ENCODE measurements around the gene PUS7L. TPM values are rescaled to one million over a fixed set of nuclear protein-coding genes. Genes with fewer than 3 reads are reported as not detected.
"Not testable (repeated sequence)": the region's sequence is repeated elsewhere in the genome, so short reads cannot be mapped to it uniquely, and the experiment has no call there.

PUS7L gene
- total RNA-seq, 1 donor from 2014 or later = 12.6 TPM

GRCh38 chr12:43696154-43696553 is 62.4 kb downstream of the PUS7L start:
- DNase-seq (ENCODE audit: low read depth) (no peak), FAIRE-seq (no peak)
- Histone ChIP-seq H3K4me3 (ENCODE audit: low read depth, low read length) (no peak overlapping the region), H3K27me3 (ENCODE audit: control insufficient read depth, insufficient read depth, low read length) (no peaks in the 10 kb centered on the region), H3K36me3 (ENCODE audit: control insufficient read depth, insufficient read depth, low read length) (no peaks in the 10 kb centered on the region)
- no peak for TF ChIP-seq CTCF (IDR thresholded peaks at IDR 0.05; ENCODE audit: insufficient read depth, low read length, severe bottlenecking)

- H3K4me3 ChIP-seq (ENCODE audit: low read depth, low read length) = no peak overlapping the region
- TF ChIP-seq CTCF (IDR thresholded peaks at IDR 0.05; ENCODE audit: insufficient read depth, low read length, severe bottlenecking) = no peak
- no peak for DNase-seq (ENCODE audit: low read depth)
- H3K27me3 ChIP-seq (ENCODE audit: control insufficient read depth, insufficient read depth, low read length) = no peaks in the 10 kb centered on the region
- H3K36me3 ChIP-seq (ENCODE audit: control insufficient read depth, insufficient read depth, low read length) = no peaks in the 10 kb centered on the region
- FAIRE-seq = no peak
Measured at GRCh38 chr12:43694879-43695278, 63.7 kb downstream of the PUS7L start.

GRCh38 chr12:43692064-43692463 is 66.5 kb downstream of the PUS7L start:
- peak; percentile 52 for DNase-seq (ENCODE audit: low read depth)
- Histone ChIP-seq H3K4me3 (ENCODE audit: low read depth, low read length) (no peak overlapping the region), H3K36me3 (ENCODE audit: control insufficient read depth, insufficient read depth, low read length) (no peaks in the 10 kb centered on the region), H3K27me3 (ENCODE audit: control insufficient read depth, insufficient read depth, low read length) (no peaks in the 10 kb centered on the region)
- no peak for TF ChIP-seq CTCF (IDR thresholded peaks at IDR 0.05; ENCODE audit: insufficient read depth, low read length, severe bottlenecking)
- FAIRE-seq = no peak

- H3K36me3 ChIP-seq (ENCODE audit: control insufficient read depth, insufficient read depth, low read length); H3K4me3 ChIP-seq (ENCODE audit: low read depth, low read length); FAIRE-seq; DNase-seq (ENCODE audit: low read depth); H3K27me3 ChIP-seq (ENCODE audit: control insufficient read depth, insufficient read depth, low read length): not testable (repeated sequence)
Measured at GRCh38 chr12:43685491-43685890, 73.1 kb downstream of the PUS7L start.

GRCh38 chr12:43676183-43676813 is 82.3 kb downstream of the PUS7L start:
- no peaks in the 10 kb centered on the region for H3K36me3 ChIP-seq (ENCODE audit: control insufficient read depth, insufficient read depth, low read length)
- no peak for FAIRE-seq
- peak; percentile 67 for TF ChIP-seq CTCF (IDR thresholded peaks at IDR 0.05; ENCODE audit: insufficient read depth, low read length, severe bottlenecking)

GRCh38 chr12:43675048-43675904 is 83.3 kb downstream of the PUS7L start:
- no peak for TF ChIP-seq CTCF (IDR thresholded peaks at IDR 0.05; ENCODE audit: insufficient read depth, low read length, severe bottlenecking)
- H3K4me3 ChIP-seq (ENCODE audit: low read depth, low read length) = no peak overlapping the region
- DNase-seq (ENCODE audit: low read depth) (peak; percentile 8), FAIRE-seq (peak; percentile 50)
- H3K36me3 ChIP-seq (ENCODE audit: control insufficient read depth, insufficient read depth, low read length) = no peaks in the 10 kb centered on the region
- no peaks in the 10 kb centered on the region for H3K27me3 ChIP-seq (ENCODE audit: control insufficient read depth, insufficient read depth, low read length)

More at GRCh38 chr12:43676183-43676813, 82.3 kb downstream of the PUS7L start:
- no peaks in the 10 kb centered on the region for H3K27me3 ChIP-seq (ENCODE audit: control insufficient read depth, insufficient read depth, low read length)
- no peak overlapping the region for H3K4me3 ChIP-seq (ENCODE audit: low read depth, low read length)
- peak; percentile 32 for DNase-seq (ENCODE audit: low read depth)
